ENCODE data around the gene KCP. TPM values are rescaled to one million over a fixed set of nuclear protein-coding genes. Genes with fewer than 3 reads are reported as not detected.
A peak's percentile ranks its signal among the peaks of the same experiment; 100 is the strongest.

KCP gene
- total and polyA plus RNA-seq, 2 experiments from 2014 or later: 0.76 to 1.1 TPM

DNA sequence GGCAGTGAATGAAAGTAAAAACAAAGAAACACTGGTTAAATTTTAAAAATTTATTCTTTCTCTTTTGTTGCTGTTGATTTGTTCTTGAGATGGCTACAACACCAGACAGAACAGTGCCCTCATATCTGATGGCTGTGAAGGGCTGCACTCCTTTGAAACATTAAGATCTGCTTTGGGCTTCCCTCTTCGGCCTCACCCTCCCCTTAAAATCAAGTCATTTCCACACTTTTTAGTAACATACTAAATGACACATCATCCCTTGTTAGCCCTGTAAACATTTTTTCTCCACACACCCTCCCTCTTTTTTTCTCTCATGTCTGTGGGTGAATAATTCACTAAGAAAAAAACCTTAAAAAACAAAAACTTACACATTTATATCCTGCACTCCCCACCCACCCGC lies 43.6 kb upstream of the KCP start:
- Mint-ChIP-seq H3K4me1 (peaks cover 27% of the 10 kb centered on the region), H3K27me3 (ENCODE audit: insufficient read depth, low read depth, poor library complexity) (peaks cover 12% of the 10 kb centered on the region), H3K36me3 (ENCODE audit: low read depth) (peaks cover 46% of the 10 kb centered on the region), H3K27ac (no peak overlapping the region), H3K4me3 (no peak overlapping the region), H3K9me3 (no peaks in the 10 kb centered on the region)
- Histone ChIP-seq H3K4me2 (no peak overlapping the region), H3K27me3 (ENCODE audit: insufficient read depth) (no peaks in the 10 kb centered on the region), H3K4me1 (ENCODE audit: insufficient read depth) (peaks cover 30% of the 10 kb centered on the region), H3K79me2 (replicated peaks; ENCODE audit: insufficient read depth) (no peaks in the 10 kb centered on the region), H3K36me3 (ENCODE audit: insufficient read depth) (peaks cover 6% of the 10 kb centered on the region; the same call in 1 of the 2 replicates), H3F3A (replicated peaks; ENCODE audit: low read depth) (no peaks in the 10 kb centered on the region; the same call in 1 of the 2 replicates), H3K4me3 (no peak overlapping the region), H3K9me2 (ENCODE audit: insufficient read depth) (no peaks in the 10 kb centered on the region), H3K27ac (ENCODE audit: low read depth) (0 out of 2 replicates have a peak overlapping the region, but pooled peaks have one; percentile 27), H4K20me1 (replicated peaks; ENCODE audit: insufficient read depth) (peaks cover 5% of the 10 kb centered on the region; the same call in 1 of the 2 replicates), H2AFZ (no peak overlapping the region)
- no peak for TF ChIP-seq STAT1 (IDR thresholded peaks at IDR 0.05; ENCODE audit: unreplicated experiment)
- TF ChIP-seq, protein P1, sequence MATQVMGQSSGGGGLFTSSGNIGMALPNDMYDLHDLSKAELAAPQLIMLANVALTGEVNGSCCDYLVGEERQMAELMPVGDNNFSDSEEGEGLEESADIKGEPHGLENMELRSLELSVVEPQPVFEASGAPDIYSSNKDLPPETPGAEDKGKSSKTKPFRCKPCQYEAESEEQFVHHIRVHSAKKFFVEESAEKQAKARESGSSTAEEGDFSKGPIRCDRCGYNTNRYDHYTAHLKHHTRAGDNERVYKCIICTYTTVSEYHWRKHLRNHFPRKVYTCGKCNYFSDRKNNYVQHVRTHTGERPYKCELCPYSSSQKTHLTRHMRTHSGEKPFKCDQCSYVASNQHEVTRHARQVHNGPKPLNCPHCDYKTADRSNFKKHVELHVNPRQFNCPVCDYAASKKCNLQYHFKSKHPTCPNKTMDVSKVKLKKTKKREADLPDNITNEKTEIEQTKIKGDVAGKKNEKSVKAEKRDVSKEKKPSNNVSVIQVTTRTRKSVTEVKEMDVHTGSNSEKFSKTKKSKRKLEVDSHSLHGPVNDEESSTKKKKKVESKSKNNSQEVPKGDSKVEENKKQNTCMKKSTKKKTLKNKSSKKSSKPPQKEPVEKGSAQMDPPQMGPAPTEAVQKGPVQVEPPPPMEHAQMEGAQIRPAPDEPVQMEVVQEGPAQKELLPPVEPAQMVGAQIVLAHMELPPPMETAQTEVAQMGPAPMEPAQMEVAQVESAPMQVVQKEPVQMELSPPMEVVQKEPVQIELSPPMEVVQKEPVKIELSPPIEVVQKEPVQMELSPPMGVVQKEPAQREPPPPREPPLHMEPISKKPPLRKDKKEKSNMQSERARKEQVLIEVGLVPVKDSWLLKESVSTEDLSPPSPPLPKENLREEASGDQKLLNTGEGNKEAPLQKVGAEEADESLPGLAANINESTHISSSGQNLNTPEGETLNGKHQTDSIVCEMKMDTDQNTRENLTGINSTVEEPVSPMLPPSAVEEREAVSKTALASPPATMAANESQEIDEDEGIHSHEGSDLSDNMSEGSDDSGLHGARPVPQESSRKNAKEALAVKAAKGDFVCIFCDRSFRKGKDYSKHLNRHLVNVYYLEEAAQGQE (IDR thresholded peaks at IDR 0.05; ENCODE audit: unreplicated experiment): no peak
- ATAC-seq (no peak), DNase-seq (ENCODE audit: low spot score) (no peak)

DNA sequence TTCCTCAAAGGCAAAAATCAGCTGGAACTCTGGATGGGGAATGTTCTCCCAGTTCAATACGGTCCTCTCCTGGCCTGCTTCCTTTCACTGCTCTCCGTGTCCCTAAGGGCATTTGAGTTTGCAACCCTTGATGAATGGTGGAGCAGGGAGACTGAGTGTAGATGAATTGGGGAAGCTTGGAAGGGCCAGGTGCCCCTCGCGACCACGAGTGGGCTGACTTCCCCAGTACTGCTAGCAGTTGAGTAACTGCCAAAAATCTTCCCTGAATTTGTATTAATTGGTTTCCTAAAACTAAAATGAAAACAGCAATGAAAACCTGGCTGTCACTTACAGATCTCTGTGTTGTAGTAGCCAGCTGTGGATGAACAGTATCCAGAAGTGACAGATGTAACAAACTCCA lies 40.8 kb upstream of the KCP start:
- Histone ChIP-seq H3K4me3 (no peak overlapping the region), H3K36me3 (ENCODE audit: insufficient read depth) (no peaks in the 10 kb centered on the region), H3K79me2 (replicated peaks; ENCODE audit: insufficient read depth) (no peaks in the 10 kb centered on the region), H3F3A (replicated peaks; ENCODE audit: low read depth) (no peaks in the 10 kb centered on the region; the same call in 1 of the 2 replicates), H3K27me3 (ENCODE audit: insufficient read depth) (no peaks in the 10 kb centered on the region), H3K4me2 (no peak overlapping the region), H4K20me1 (replicated peaks; ENCODE audit: insufficient read depth) (no peaks in the 10 kb centered on the region; the same call in 1 of the 2 replicates), H3K9me2 (ENCODE audit: insufficient read depth) (no peaks in the 10 kb centered on the region), H3K4me1 (ENCODE audit: insufficient read depth) (peaks cover 30% of the 10 kb centered on the region), H2AFZ (no peak overlapping the region), H3K27ac (ENCODE audit: low read depth) (no peak overlapping the region)
- DNase-seq (ENCODE audit: low spot score) (no peak), ATAC-seq (no peak)
- Mint-ChIP-seq H3K27ac (no peak overlapping the region), H3K36me3 (ENCODE audit: low read depth) (peaks cover 23% of the 10 kb centered on the region; the same call in 2 of the 3 replicates), H3K9me3 (no peaks in the 10 kb centered on the region), H3K4me1 (peaks cover 32% of the 10 kb centered on the region), H3K27me3 (ENCODE audit: insufficient read depth, low read depth, poor library complexity) (peaks cover 23% of the 10 kb centered on the region), H3K4me3 (no peak overlapping the region)
- TF ChIP-seq, protein P2, sequence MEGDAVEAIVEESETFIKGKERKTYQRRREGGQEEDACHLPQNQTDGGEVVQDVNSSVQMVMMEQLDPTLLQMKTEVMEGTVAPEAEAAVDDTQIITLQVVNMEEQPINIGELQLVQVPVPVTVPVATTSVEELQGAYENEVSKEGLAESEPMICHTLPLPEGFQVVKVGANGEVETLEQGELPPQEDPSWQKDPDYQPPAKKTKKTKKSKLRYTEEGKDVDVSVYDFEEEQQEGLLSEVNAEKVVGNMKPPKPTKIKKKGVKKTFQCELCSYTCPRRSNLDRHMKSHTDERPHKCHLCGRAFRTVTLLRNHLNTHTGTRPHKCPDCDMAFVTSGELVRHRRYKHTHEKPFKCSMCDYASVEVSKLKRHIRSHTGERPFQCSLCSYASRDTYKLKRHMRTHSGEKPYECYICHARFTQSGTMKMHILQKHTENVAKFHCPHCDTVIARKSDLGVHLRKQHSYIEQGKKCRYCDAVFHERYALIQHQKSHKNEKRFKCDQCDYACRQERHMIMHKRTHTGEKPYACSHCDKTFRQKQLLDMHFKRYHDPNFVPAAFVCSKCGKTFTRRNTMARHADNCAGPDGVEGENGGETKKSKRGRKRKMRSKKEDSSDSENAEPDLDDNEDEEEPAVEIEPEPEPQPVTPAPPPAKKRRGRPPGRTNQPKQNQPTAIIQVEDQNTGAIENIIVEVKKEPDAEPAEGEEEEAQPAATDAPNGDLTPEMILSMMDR (conservative IDR thresholded peaks at IDR 0.05; ENCODE audit: low read depth in 2 of 2): no peak
- TF ChIP-seq JUNB (IDR thresholded peaks at IDR 0.05; ENCODE audit: unreplicated experiment): no peak
- TF ChIP-seq, protein P1 (IDR thresholded peaks at IDR 0.05; ENCODE audit: unreplicated experiment): no peak
